ENCODE data around the gene ZNF136. TPM values are rescaled to one million over a fixed set of nuclear protein-coding genes. Genes with fewer than 3 reads are reported as not detected.

Gene ZNF136
- total and polyA plus RNA-seq, 2 of the 13 experiments (the other 11 are each of a cell fraction or from before 2014, with no cell fraction given), result 2.5 to 10.2 TPM

DNA sequence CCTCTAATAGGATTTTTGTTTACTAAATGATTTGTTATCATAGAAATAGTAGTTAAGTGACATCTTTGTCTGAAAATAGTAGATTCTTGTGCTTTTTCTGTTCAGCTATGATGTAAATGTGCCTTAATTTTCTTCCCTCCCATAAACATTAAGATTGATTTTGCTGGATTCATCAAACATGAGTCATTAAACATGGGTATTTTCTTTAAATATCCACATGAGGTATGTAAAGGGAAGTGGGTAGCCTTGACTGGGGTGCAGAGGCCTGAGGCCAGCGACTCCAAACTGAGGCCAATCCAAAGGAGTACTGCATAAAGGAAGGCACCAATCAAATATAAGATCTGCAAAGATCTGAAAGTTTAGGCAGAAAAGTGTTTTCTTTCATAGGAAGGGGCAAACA is 3.7 kb downstream of the ZNF136 start:
- no peak overlapping the region for H3K27ac ChIP-seq (ENCODE audit: extremely low read length, insufficient read depth, low read length)
- FAIRE-seq (no peak), ATAC-seq (no peak), DNase-seq (ENCODE audit: low spot score) (no peak)
- no peak overlapping the region for H3K9ac ChIP-seq (ENCODE audit: insufficient read depth, low read depth, low read length)
- POLR2A ChIA-PET, result no interaction called here
- H2AFZ ChIP-seq (ENCODE audit: low read length), result no peak overlapping the region
- H3K4me1 ChIP-seq (ENCODE audit: insufficient read depth, low read length), result peaks cover 48% of the 10 kb centered on the region
- no peak overlapping the region for H3K4me3 ChIP-seq (replicated peaks in 1 of 3; ENCODE audit: insufficient read depth in 1 of 3, low read depth in 2 of 3, low read length in 3 of 3)
- no peak overlapping the region for H3K4me2 ChIP-seq (ENCODE audit: low read depth, low read length)
- H3K9me3 ChIP-seq (ENCODE audit: low read length), result no peaks in the 10 kb centered on the region
- BruUV-seq (replicated peaks), result TSS peak; percentile 4
- no peaks in the 10 kb centered on the region for H4K20me1 ChIP-seq (ENCODE audit: insufficient read depth, low read length)
- TF ChIP-seq ZNF577 (CRISPR knock-in tag; IDR thresholded peaks at IDR 0.05; ENCODE audit: borderline replicate concordance, low read depth) (no peak), MAFG (CRISPR knock-in tag; IDR thresholded peaks at IDR 0.05) (no peak), ZNF598 (CRISPR knock-in tag; IDR thresholded peaks at IDR 0.05; ENCODE audit: borderline replicate concordance) (no peak), ZNF749 (CRISPR knock-in tag; IDR thresholded peaks at IDR 0.05; ENCODE audit: borderline replicate concordance) (no peak), HCFC1 (IDR thresholded peaks at IDR 0.05; ENCODE audit: low read depth, low read length) (no peak), NPAS2 (CRISPR knock-in tag; IDR thresholded peaks at IDR 0.05; ENCODE audit: borderline replicate concordance) (no peak), ZNF530 (CRISPR knock-in tag; IDR thresholded peaks at IDR 0.05; ENCODE audit: low read depth) (no peak), RNF2 (conservative IDR thresholded peaks at IDR 0.05; ENCODE audit: low read depth) (no peak), ZNF839 (CRISPR knock-in tag; IDR thresholded peaks at IDR 0.05; ENCODE audit: borderline replicate concordance) (no peak), RBM22 (optimal IDR thresholded peaks at IDR 0.05; ENCODE audit: low read length) (no peak), ZNF776 (CRISPR knock-in tag; IDR thresholded peaks at IDR 0.05) (no peak), FOXM1 (CRISPR knock-in tag; IDR thresholded peaks at IDR 0.05) (no peak), ZNF879 (CRISPR knock-in tag; IDR thresholded peaks at IDR 0.05) (no peak), MYNN (CRISPR knock-in tag; IDR thresholded peaks at IDR 0.05; ENCODE audit: low read depth) (no peak), NFYB (CRISPR knock-in tag; IDR thresholded peaks at IDR 0.05) (no peak), ZNF75D (CRISPR knock-in tag; IDR thresholded peaks at IDR 0.05; ENCODE audit: borderline replicate concordance) (no peak), ZC3H4 (CRISPR knock-in tag; IDR thresholded peaks at IDR 0.05; ENCODE audit: borderline replicate concordance) (no peak), TSC22D2 (CRISPR knock-in tag; IDR thresholded peaks at IDR 0.05; ENCODE audit: borderline replicate concordance) (no peak)
- TF ChIP-seq, protein P1, sequence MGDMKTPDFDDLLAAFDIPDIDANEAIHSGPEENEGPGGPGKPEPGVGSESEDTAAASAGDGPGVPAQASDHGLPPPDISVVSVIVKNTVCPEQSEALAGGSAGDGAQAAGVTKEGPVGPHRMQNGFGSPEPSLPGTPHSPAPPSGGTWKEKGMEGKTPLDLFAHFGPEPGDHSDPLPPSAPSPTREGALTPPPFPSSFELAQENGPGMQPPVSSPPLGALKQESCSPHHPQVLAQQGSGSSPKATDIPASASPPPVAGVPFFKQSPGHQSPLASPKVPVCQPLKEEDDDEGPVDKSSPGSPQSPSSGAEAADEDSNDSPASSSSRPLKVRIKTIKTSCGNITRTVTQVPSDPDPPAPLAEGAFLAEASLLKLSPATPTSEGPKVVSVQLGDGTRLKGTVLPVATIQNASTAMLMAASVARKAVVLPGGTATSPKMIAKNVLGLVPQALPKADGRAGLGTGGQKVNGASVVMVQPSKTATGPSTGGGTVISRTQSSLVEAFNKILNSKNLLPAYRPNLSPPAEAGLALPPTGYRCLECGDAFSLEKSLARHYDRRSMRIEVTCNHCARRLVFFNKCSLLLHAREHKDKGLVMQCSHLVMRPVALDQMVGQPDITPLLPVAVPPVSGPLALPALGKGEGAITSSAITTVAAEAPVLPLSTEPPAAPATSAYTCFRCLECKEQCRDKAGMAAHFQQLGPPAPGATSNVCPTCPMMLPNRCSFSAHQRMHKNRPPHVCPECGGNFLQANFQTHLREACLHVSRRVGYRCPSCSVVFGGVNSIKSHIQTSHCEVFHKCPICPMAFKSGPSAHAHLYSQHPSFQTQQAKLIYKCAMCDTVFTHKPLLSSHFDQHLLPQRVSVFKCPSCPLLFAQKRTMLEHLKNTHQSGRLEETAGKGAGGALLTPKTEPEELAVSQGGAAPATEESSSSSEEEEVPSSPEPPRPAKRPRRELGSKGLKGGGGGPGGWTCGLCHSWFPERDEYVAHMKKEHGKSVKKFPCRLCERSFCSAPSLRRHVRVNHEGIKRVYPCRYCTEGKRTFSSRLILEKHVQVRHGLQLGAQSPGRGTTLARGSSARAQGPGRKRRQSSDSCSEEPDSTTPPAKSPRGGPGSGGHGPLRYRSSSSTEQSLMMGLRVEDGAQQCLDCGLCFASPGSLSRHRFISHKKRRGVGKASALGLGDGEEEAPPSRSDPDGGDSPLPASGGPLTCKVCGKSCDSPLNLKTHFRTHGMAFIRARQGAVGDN (CRISPR knock-in tag; IDR thresholded peaks at IDR 0.05), result no peak
- TF ChIP-seq, protein P2, sequence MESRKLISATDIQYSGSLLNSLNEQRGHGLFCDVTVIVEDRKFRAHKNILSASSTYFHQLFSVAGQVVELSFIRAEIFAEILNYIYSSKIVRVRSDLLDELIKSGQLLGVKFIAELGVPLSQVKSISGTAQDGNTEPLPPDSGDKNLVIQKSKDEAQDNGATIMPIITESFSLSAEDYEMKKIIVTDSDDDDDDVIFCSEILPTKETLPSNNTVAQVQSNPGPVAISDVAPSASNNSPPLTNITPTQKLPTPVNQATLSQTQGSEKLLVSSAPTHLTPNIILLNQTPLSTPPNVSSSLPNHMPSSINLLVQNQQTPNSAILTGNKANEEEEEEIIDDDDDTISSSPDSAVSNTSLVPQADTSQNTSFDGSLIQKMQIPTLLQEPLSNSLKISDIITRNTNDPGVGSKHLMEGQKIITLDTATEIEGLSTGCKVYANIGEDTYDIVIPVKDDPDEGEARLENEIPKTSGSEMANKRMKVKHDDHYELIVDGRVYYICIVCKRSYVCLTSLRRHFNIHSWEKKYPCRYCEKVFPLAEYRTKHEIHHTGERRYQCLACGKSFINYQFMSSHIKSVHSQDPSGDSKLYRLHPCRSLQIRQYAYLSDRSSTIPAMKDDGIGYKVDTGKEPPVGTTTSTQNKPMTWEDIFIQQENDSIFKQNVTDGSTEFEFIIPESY (CRISPR knock-in tag; IDR thresholded peaks at IDR 0.05), result no peak
- in situ Hi-C loops (cut with HindIII; ENCODE audit: extremely low pct_ligation_motif_present, low pct_unique_long_range_greater_than_20kb), result no loop called here
- peaks cover 43% of the 10 kb centered on the region for H3K79me2 ChIP-seq (ENCODE audit: insufficient read depth, low read length)
- WGBS (ENCODE audit: low lambda C conversion rate), result 91% methylated on average over 1 of the region's 1 CpG
- CTCF ChIA-PET (ENCODE audit: low intra/inter-chr PET ratio, low total read pairs), result no interaction called here
- intact Hi-C loops (cut with micrococcal nuclease; ENCODE audit: unreplicated experiment), result no loop called here
- peaks cover 0 to 15% of the 10 kb centered on the region in 2 experiments; a peak in 3 of 5 replicates for H3K36me3 ChIP-seq (replicated peaks in 1 of 2; ENCODE audit: control insufficient read depth in 1 of 2, insufficient read depth in 2 of 2, low read length in 2 of 2)
- no peaks in the 10 kb centered on the region; a peak in 1 of 5 replicates for H3K27me3 ChIP-seq (ENCODE audit: control insufficient read depth in 1 of 2, insufficient read depth in 2 of 2, low read length in 2 of 2)

Data from HepG2 (cell line).